GM23338 (cell line): ENCODE data around the gene SEMA5A.
A peak's percentile ranks its signal among the peaks of the same experiment; 100 is the strongest.

Source experiments
- CTCF ChIP-seq, 2 experiments: fragments of 200-600 bp in 1 of 2; sonication (generic) in 1 of 2; conservative IDR thresholded peaks; 2 replicates each; pipeline versions ENCODE4 v1.5.1 to v1.6.1; 2016 to 2017; ENCODE audit warnings: antibody characterized with exemption in 2 of 2, low read depth in 2 of 2, mild to moderate bottlenecking in 2 of 2, moderate library complexity in 1 of 2
- ETS1 ChIP-seq: IDR thresholded peaks from 2 replicates; pipeline ENCODE4 v1.6.1; 2016; ENCODE audit warnings: antibody characterized with exemption
- EZH2 ChIP-seq: fragments of 200-600 bp; sonication (generic); IDR thresholded peaks from one replicate; pipeline ENCODE4 v1.8.0; 2017; ENCODE audit warnings: antibody characterized with exemption, mild to moderate bottlenecking, low read depth; ENCODE audit not compliant: unreplicated experiment
- EZH2phosphoT487 ChIP-seq: fragments of 200-600 bp; sonication (generic); IDR thresholded peaks from one replicate; pipeline ENCODE4 v1.8.1; 2018; ENCODE audit warnings: antibody characterized with exemption; ENCODE audit not compliant: unreplicated experiment
- POLR2AphosphoS5 ChIP-seq: IDR thresholded peaks from 2 replicates; pipeline ENCODE4 v1.6.1; 2016; ENCODE audit warnings: antibody characterized with exemption, low read depth
- STAT1 ChIP-seq: IDR thresholded peaks from one replicate; pipeline ENCODE4 v1.6.1; 2016; ENCODE audit warnings: antibody characterized with exemption; ENCODE audit not compliant: unreplicated experiment
- TF ChIP-seq, protein P1 (sequence below): IDR thresholded peaks from one replicate; pipeline ENCODE4 v1.6.1; 2018; ENCODE audit warnings: antibody characterized with exemption; ENCODE audit not compliant: unreplicated experiment

- TF ChIP-seq CTCF (conservative IDR thresholded peaks at IDR 0.05; ENCODE audit: low read depth in 2 of 2) (peak; percentile 72 to 91), EZH2phosphoT487 (no peak), POLR2AphosphoS5 (no peak), EZH2 (no peak), STAT1 (no peak), ETS1 (no peak)
- TF ChIP-seq, protein P1, sequence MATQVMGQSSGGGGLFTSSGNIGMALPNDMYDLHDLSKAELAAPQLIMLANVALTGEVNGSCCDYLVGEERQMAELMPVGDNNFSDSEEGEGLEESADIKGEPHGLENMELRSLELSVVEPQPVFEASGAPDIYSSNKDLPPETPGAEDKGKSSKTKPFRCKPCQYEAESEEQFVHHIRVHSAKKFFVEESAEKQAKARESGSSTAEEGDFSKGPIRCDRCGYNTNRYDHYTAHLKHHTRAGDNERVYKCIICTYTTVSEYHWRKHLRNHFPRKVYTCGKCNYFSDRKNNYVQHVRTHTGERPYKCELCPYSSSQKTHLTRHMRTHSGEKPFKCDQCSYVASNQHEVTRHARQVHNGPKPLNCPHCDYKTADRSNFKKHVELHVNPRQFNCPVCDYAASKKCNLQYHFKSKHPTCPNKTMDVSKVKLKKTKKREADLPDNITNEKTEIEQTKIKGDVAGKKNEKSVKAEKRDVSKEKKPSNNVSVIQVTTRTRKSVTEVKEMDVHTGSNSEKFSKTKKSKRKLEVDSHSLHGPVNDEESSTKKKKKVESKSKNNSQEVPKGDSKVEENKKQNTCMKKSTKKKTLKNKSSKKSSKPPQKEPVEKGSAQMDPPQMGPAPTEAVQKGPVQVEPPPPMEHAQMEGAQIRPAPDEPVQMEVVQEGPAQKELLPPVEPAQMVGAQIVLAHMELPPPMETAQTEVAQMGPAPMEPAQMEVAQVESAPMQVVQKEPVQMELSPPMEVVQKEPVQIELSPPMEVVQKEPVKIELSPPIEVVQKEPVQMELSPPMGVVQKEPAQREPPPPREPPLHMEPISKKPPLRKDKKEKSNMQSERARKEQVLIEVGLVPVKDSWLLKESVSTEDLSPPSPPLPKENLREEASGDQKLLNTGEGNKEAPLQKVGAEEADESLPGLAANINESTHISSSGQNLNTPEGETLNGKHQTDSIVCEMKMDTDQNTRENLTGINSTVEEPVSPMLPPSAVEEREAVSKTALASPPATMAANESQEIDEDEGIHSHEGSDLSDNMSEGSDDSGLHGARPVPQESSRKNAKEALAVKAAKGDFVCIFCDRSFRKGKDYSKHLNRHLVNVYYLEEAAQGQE = no peak
Observed at GRCh38 chr5:9498541-9499497, 47.1 kb downstream of the SEMA5A start.
